GM18951 (cell line): ENCODE data around the gene ZNF775.

Source experiments
- POLR2A ChIP-seq: IDR thresholded peaks from 4 replicates; pipeline ENCODE4 v1.6.1; 2011; ENCODE audit warnings: mild to moderate bottlenecking; ENCODE audit not compliant: insufficient read length, insufficient read depth; ENCODE audit errors: extremely low read depth
- in situ Hi-C: fragments of 300-500 bp; cut with MboI; formaldehyde crosslinking; loops from one replicate; pipeline ENCODE4 v1.12.0; 2022; ENCODE audit warnings: low sequenced_read_pairs, mixed read lengths, inconsistent platforms; ENCODE audit not compliant: unreplicated experiment

The ZNF775 gene

GRCh38 chr7:150340024-150340749 is 38.9 kb upstream of the ZNF775 start:
- in situ Hi-C loops = no loop called here
- no peak for TF ChIP-seq POLR2A

DNA sequence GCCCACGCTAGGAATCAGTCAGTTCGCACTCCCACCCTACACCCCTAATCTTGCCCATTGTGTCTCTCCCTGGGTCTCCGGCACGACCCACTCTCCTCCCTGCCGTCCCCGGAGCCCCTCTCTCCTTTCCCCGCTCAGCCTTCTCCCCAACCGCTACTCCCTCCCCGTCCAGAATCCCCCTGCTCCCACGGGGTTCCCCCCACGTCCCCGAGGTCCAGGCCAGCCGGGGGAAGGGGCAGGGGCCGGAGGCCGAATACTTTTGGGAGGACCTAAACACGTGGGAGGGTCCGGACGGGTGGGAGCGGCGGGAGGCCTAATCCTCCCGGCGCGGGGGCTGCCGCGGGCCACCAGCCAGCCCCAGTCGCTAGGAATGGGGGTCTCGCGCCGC is 38.3 kb upstream of the ZNF775 start:
- in situ Hi-C loops = no loop called here
- TF ChIP-seq POLR2A = no peak

DNA sequence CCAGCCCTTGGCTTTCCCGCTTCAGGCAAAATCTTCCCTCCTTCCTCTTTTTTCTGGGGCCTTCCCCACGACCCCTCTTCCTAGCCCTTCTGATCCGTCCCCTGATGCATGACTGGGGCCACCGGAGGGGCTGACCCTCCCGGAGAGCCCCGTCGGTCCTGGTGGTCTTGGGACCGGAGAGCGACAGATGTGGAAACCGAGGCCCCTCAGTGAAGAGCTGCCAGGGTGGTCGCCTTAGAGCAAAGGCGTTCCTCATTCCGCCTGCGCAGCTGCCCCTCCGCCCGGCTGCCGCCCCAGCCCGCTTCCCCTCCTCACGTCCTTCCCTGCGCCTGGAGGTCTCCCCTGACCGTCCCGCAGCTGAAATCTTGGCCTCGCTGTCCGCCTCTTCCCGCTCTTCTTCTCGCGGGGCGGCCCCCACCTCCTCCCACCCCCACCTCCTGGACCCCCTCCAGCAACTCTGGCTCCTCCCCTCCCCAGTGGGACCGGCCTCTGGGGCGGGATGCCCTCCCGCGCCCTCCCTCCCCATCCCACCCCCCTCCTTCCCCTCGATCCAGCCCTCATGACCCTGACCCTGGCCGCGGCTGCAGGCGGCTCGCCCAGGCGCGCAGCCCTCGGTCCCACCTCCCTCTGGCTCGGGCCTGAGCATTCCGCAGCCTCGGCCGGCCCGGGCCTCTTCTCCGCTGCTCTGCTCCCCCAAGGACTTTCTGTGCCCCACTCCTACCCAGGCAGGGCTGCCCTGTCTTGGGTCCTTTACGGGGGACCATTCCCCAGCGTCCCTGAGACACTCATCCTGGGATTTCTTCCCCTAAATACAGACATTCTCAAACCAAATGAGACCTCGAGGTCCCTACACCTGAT is 37.6 kb upstream of the ZNF775 start, which contains the start of gene RARRES2:
RARRES2 (minus strand) TSS at position 367 of the 858 bp plus-strand sequence. CDS start 1,020 bp downstream, outside the sequence.
- TF ChIP-seq POLR2A = no peak
- in situ Hi-C loops = no loop called here

- no peak for TF ChIP-seq POLR2A
- in situ Hi-C loops = no loop called here
These were observed 37.1 kb upstream of the ZNF775 start for GRCh38 chr7:150342121-150342408.

- in situ Hi-C loops = no loop called here
- TF ChIP-seq POLR2A = no peak
These were observed 35.9 kb upstream of the ZNF775 start for GRCh38 chr7:150343225-150343624.

- in situ Hi-C loops = no loop called here
- TF ChIP-seq POLR2A = no peak
These were observed 34.8 kb upstream of the ZNF775 start for GRCh38 chr7:150344299-150344698.

- in situ Hi-C loops = no loop called here
- no peak for TF ChIP-seq POLR2A
These were observed 34.1 kb upstream of the ZNF775 start for GRCh38 chr7:150345012-150345411.

GRCh38 chr7:150346922-150347321 is 32.2 kb upstream of the ZNF775 start:
- no peak for TF ChIP-seq POLR2A
- in situ Hi-C loops = no loop called here

DNA sequence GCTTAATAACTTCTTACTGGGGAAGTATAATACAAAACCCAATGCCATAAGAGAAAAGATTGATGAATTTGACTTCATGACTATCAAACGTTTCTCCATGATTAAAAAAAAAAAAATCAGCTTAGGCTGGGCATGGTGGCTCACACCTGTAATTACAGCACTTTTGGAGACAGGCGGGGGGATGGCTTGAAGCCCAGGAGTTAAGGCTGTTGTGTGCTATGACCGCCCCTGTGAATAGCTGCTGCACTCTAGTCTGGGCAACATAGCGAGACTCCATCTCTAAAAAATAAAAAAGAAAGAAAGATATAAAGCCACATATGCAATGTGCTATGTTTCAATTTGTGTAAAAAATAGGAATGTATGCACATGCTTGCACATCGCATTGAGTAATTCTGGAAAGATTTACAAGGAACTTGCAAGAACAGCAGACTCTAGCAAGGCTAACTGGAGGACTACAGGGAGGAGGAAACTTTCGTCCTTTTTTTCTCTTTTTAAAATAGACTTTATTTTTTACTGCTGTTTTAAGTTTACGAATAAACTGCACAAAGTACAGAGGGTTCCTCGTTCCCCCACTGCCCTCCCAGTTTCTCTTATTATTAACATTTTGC is 27.4 kb upstream of the ZNF775 start:
- TF ChIP-seq POLR2A = no peak
- in situ Hi-C loops = no loop called here

DNA sequence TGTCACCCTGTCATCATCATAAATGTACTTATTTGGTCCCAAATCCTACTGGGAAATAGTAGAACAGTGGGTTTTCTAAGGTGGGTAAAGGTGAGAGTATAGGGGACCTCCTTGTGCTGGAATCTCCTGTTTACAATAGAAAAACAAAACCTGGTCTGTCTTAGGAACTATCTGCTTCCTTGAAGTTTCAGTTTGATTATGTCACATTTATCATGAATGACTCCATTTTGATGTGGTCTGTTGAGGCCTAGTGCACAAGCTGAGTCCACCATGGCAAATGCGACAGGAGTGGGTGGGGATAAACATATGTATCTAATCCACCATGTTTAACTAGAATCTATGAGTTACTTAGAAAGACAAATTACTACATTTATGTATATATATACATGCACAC is 23.5 kb upstream of the ZNF775 start:
- in situ Hi-C loops = no loop called here
- no peak for TF ChIP-seq POLR2A

DNA sequence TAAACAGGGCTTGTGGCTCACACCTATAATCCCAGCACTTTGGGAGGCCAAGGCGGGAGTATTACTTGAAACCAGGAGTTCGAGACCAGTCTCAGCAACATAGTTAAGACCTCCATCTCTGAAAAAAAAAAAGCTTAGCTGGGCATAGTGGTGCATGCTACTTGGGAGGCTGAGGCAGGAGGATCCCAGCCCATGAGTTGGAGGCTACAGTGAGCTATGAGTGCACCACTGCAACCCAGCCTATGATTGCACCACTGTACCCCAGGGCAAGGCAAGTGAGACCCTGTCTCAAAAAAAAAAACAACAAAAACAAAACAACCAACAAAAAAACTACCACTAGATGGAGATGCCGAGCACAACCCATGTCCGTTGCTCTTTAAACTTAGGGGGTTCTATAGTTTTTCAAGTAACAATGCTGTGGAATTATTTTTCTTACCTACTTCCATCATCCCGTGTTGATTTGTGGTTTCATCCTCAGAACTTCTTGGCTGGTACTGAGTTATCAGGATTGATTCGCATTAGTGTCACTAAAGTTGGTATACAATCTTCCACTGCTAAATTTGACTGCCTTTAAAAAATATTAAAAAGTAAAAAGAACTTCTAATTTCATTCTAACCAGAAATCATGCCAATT is 22.7 kb upstream of the ZNF775 start:
- TF ChIP-seq POLR2A = no peak
- in situ Hi-C loops = no loop called here

DNA sequence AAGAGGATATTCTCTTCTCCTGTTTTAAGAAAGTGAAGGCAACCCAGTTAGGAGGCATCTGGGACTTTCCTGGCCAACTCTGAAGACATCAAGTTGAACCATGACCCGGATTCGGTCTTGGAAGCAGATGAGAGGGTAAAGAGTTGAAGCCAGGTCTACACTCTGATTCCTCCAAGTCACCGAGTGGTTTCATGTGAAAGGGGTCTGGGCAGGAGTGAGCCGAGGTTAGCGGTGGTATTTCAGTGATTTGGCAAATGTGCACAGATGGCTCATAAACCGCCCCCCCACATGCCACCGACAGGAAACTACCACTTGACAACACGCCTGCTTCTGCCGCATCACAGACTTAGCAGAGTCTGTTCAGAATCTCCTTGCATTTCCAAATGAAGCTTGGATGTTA is 21.9 kb upstream of the ZNF775 start:
- in situ Hi-C loops = no loop called here
- TF ChIP-seq POLR2A = peak; percentile 41

GRCh38 chr7:150357771-150358427 is 21.2 kb upstream of the ZNF775 start:
- TF ChIP-seq POLR2A = no peak

More at GRCh38 chr7:150357771-150358427, 21.2 kb upstream of the ZNF775 start:
- in situ Hi-C loops = no loop called here
